GM23338 (cell line): ENCODE data around the gene SPAG16. TPM values are rescaled to one million over a fixed set of nuclear protein-coding genes. Genes with fewer than 3 reads are reported as not detected.

Experiments
- ATAC-seq: fragments of 200-7000 bp; cut with Tn5 transposase; 3 replicates; pipeline ENCODE4 v1.9.1; 2020
- DNase-seq: peaks from one replicate; pipeline ENCODE4 v3.0.0-alpha.2; 2015; ENCODE audit warnings: low spot score
- H2AFZ ChIP-seq: fragments of 200-600 bp; sonication (generic); 2 replicates; pipeline ENCODE4 v1.8.0; 2016; ENCODE audit warnings: antibody characterized with exemption, mild to moderate bottlenecking, moderate library complexity
- H3F3A ChIP-seq: fragments of 200-600 bp; sonication (generic); replicated peaks from 2 replicates; pipeline ENCODE4 v1.8.0; 2017; ENCODE audit warnings: antibody characterized with exemption, mixed run types, low read depth
- H3K27ac ChIP-seq: fragments of 200-600 bp; sonication (generic); 2 replicates; pipeline ENCODE4 v1.6.1; 2016; ENCODE audit warnings: low read depth
- H3K27me3 ChIP-seq: fragments of 200-600 bp; sonication (generic); 2 replicates; pipeline ENCODE4 v1.8.0; 2016; ENCODE audit warnings: mild to moderate bottlenecking, mixed run types, moderate library complexity; ENCODE audit not compliant: insufficient read depth
- H3K36me3 ChIP-seq: fragments of 200-600 bp; sonication (generic); 2 replicates; pipeline ENCODE4 v1.8.0; 2016; ENCODE audit warnings: mild to moderate bottlenecking; ENCODE audit not compliant: insufficient read depth
- H3K4me1 ChIP-seq: fragments of 200-600 bp; sonication (generic); 2 replicates; pipeline ENCODE4 v1.8.0; 2016; ENCODE audit warnings: mild to moderate bottlenecking, moderate library complexity; ENCODE audit not compliant: insufficient read depth
- H3K4me2 ChIP-seq: fragments of 200-600 bp; sonication (generic); 2 replicates; pipeline ENCODE4 v1.7.1; 2017; ENCODE audit warnings: mixed run types
- H3K4me3 ChIP-seq: fragments of 200-600 bp; sonication (generic); 2 replicates; pipeline ENCODE4 v1.6.1; 2016; ENCODE audit warnings: mixed run types
- H3K79me2 ChIP-seq: fragments of 200-600 bp; sonication (generic); replicated peaks from 2 replicates; pipeline ENCODE4 v1.8.0; 2017; ENCODE audit warnings: mild to moderate bottlenecking; ENCODE audit not compliant: insufficient read depth
- H3K9me2 ChIP-seq: fragments of 200-600 bp; sonication (generic); 2 replicates; pipeline ENCODE4 v1.8.0; 2017; ENCODE audit not compliant: insufficient read depth
- H4K20me1 ChIP-seq: fragments of 200-600 bp; sonication (generic); replicated peaks from 2 replicates; pipeline ENCODE4 v1.8.0; 2017; ENCODE audit warnings: mild to moderate bottlenecking; ENCODE audit not compliant: insufficient read depth
- H3K27ac Mint-ChIP-seq: 2 replicates; pipeline ENCODE4 v1.8.0; 2020; ENCODE audit warnings: inconsistent platforms, mild to moderate bottlenecking, moderate library complexity, mixed read lengths
- H3K27me3 Mint-ChIP-seq: 3 replicates; pipeline ENCODE4 v1.8.0; 2022; ENCODE audit warnings: low read depth, mild to moderate bottlenecking, moderate library complexity, mixed read lengths, inconsistent platforms; ENCODE audit not compliant: insufficient read depth, poor library complexity
- H3K36me3 Mint-ChIP-seq: 3 replicates; pipeline ENCODE4 v1.8.0; 2021; ENCODE audit warnings: low read depth, mild to moderate bottlenecking, inconsistent platforms, moderate library complexity, mixed read lengths
- H3K4me1 Mint-ChIP-seq: 3 replicates; pipeline ENCODE4 v1.8.0; 2020; ENCODE audit warnings: mild to moderate bottlenecking, inconsistent platforms, mixed read lengths
- H3K4me3 Mint-ChIP-seq: 3 replicates; pipeline ENCODE4 v1.8.0; 2021; ENCODE audit warnings: moderate library complexity, mild to moderate bottlenecking, inconsistent platforms, mixed read lengths
- H3K9me3 Mint-ChIP-seq: 3 replicates; pipeline ENCODE4 v1.8.0; 2020; ENCODE audit warnings: moderate library complexity, mild to moderate bottlenecking, inconsistent platforms, mixed read lengths
- CREB1 ChIP-seq: fragments of 250-450 bp; sonication (Bioruptor Pico); IDR thresholded peaks from 2 replicates; pipeline ENCODE4 v1.5.0; 2020; ENCODE audit warnings: low read depth, mild to moderate bottlenecking, moderate library complexity
- EZH2phosphoT487 ChIP-seq: fragments of 200-600 bp; sonication (generic); IDR thresholded peaks from one replicate; pipeline ENCODE4 v1.8.1; 2018; ENCODE audit warnings: antibody characterized with exemption; ENCODE audit not compliant: unreplicated experiment
- JUNB ChIP-seq: IDR thresholded peaks from one replicate; pipeline ENCODE4 v1.6.1; 2016; ENCODE audit warnings: antibody characterized with exemption; ENCODE audit not compliant: unreplicated experiment
- NANOG ChIP-seq: IDR thresholded peaks from 2 replicates; pipeline ENCODE4 v1.6.1; 2016; ENCODE audit warnings: antibody characterized with exemption, borderline replicate concordance
- POLR2AphosphoS5 ChIP-seq: IDR thresholded peaks from 2 replicates; pipeline ENCODE4 v1.6.1; 2016; ENCODE audit warnings: antibody characterized with exemption, low read depth
- ZNF114 ChIP-seq: fragments of 250-450 bp; sonication (Bioruptor Pico); IDR thresholded peaks from 2 replicates; pipeline ENCODE4 v1.5.0; 2020; ENCODE audit warnings: mild to moderate bottlenecking, moderate library complexity
- ZNF331 ChIP-seq: fragments of 250-450 bp; sonication (Bioruptor Pico); IDR thresholded peaks from 2 replicates; pipeline ENCODE4 v1.5.0; 2020; ENCODE audit warnings: low read depth, mild to moderate bottlenecking, moderate library complexity
- polyA plus RNA-seq: library from polyadenylated mRNA; unstranded; fragments of >200 nt; fragmentation: Nextera tagmentation; extraction: Ambion mirVana; gene quantifications from 2 replicates; pipeline ENCODE4 v1.2.1, GENCODE V29; 2016
- total RNA-seq: library from RNA; depleted of rRNA; stranded (reverse); fragments of >200 nt; shearing (Covaris generic); gene quantifications from 2 replicates; pipeline ENCODE4 v1.2.3, GENCODE V29; 2014
- TF ChIP-seq, protein P1 (sequence below): fragments of 250-450 bp; sonication (Bioruptor Pico); IDR thresholded peaks from 2 replicates; pipeline ENCODE4 v1.5.0; 2020; ENCODE audit warnings: mild to moderate bottlenecking, moderate library complexity
- TF ChIP-seq, protein P2 (sequence below): IDR thresholded peaks from 2 replicates; pipeline ENCODE4 v1.6.1; 2016; ENCODE audit warnings: antibody characterized with exemption
- TF ChIP-seq, protein P3 (sequence below), 2 experiments: fragments of 200-600 bp in 1 of 2; sonication (generic) in 1 of 2; conservative IDR thresholded peaks; 2 replicates each; pipeline versions ENCODE4 v1.5.1 to v1.6.1; 2016 to 2017; ENCODE audit warnings: antibody characterized with exemption in 2 of 2, low read depth in 2 of 2, mild to moderate bottlenecking in 2 of 2, moderate library complexity in 1 of 2
- TF ChIP-seq, protein P4 (sequence below): IDR thresholded peaks from one replicate; pipeline ENCODE4 v1.6.1; 2018; ENCODE audit warnings: antibody characterized with exemption; ENCODE audit not compliant: unreplicated experiment

The SPAG16 gene
- total and polyA plus RNA-seq, 2 experiments from 2014 or later, result 19.7 to 47.8 TPM

DNA sequence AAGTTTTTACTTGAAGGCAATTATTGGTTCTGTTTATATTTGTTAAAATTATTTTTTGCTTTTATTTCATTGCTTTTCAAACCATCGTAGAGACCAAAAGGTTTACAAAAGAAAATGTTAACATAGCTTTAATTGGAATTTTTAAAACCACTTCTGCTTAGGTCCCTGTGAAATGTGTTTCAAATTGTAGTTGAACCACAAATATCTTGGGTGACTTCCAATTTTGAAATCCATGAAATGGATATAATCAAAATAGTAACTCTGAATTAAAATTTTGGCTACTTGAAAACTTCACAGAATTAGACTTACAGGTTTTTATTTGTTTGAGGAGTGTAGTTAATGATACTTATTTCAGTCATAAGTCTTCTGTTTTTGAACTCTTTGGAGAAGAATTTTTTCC is 3.1 kb upstream of the SPAG16 start:
- Histone ChIP-seq H4K20me1 (no peaks in the 10 kb centered on the region), H3K4me1 (0 out of 2 replicates have a peak, but pooled peaks cover 6% of the 10 kb centered on the region), H3K4me2 (no peak overlapping the region), H3K27me3 (no peaks in the 10 kb centered on the region), H3K36me3 (no peaks in the 10 kb centered on the region), H3F3A (no peaks in the 10 kb centered on the region), H3K4me3 (no peak overlapping the region), H3K79me2 (peaks cover 4% of the 10 kb centered on the region; the same call in 1 of the 2 replicates), H2AFZ (no peak overlapping the region), H3K27ac (no peak overlapping the region), H3K9me2 (peaks cover 7% of the 10 kb centered on the region; the same call in 1 of the 2 replicates)
- TF ChIP-seq, protein P1, sequence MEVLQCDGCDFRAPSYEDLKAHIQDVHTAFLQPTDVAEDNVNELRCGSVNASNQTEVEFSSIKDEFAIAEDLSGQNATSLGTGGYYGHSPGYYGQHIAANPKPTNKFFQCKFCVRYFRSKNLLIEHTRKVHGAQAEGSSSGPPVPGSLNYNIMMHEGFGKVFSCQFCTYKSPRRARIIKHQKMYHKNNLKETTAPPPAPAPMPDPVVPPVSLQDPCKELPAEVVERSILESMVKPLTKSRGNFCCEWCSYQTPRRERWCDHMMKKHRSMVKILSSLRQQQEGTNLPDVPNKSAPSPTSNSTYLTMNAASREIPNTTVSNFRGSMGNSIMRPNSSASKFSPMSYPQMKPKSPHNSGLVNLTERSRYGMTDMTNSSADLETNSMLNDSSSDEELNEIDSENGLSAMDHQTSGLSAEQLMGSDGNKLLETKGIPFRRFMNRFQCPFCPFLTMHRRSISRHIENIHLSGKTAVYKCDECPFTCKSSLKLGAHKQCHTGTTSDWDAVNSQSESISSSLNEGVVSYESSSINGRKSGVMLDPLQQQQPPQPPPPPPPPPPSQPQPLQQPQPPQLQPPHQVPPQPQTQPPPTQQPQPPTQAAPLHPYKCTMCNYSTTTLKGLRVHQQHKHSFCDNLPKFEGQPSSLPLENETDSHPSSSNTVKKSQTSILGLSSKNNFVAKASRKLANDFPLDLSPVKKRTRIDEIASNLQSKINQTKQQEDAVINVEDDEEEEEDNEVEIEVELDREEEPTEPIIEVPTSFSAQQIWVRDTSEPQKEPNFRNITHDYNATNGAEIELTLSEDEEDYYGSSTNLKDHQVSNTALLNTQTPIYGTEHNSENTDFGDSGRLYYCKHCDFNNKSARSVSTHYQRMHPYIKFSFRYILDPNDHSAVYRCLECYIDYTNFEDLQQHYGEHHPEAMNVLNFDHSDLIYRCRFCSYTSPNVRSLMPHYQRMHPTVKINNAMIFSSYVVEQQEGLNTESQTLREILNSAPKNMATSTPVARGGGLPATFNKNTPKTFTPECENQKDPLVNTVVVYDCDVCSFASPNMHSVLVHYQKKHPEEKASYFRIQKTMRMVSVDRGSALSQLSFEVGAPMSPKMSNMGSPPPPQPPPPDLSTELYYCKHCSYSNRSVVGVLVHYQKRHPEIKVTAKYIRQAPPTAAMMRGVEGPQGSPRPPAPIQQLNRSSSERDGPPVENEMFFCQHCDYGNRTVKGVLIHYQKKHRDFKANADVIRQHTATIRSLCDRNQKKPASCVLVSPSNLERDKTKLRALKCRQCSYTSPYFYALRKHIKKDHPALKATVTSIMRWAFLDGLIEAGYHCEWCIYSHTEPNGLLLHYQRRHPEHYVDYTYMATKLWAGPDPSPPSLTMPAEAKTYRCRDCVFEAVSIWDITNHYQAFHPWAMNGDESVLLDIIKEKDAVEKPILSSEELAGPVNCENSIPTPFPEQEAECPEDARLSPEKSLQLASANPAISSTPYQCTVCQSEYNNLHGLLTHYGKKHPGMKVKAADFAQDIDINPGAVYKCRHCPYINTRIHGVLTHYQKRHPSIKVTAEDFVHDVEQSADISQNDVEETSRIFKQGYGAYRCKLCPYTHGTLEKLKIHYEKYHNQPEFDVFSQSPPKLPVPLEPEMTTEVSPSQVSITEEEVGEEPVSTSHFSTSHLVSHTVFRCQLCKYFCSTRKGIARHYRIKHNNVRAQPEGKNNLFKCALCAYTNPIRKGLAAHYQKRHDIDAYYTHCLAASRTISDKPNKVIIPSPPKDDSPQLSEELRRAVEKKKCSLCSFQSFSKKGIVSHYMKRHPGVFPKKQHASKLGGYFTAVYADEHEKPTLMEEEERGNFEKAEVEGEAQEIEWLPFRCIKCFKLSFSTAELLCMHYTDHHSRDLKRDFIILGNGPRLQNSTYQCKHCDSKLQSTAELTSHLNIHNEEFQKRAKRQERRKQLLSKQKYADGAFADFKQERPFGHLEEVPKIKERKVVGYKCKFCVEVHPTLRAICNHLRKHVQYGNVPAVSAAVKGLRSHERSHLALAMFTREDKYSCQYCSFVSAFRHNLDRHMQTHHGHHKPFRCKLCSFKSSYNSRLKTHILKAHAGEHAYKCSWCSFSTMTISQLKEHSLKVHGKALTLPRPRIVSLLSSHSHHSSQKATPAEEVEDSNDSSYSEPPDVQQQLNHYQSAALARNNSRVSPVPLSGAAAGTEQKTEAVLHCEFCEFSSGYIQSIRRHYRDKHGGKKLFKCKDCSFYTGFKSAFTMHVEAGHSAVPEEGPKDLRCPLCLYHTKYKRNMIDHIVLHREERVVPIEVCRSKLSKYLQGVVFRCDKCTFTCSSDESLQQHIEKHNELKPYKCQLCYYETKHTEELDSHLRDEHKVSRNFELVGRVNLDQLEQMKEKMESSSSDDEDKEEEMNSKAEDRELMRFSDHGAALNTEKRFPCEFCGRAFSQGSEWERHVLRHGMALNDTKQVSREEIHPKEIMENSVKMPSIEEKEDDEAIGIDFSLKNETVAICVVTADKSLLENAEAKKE (CRISPR knock-in tag), result no peak
- TF ChIP-seq JUNB (no peak), EZH2phosphoT487 (no peak), ZNF331 (CRISPR knock-in tag) (no peak), NANOG (no peak), ZNF114 (CRISPR knock-in tag) (no peak), POLR2AphosphoS5 (no peak), CREB1 (CRISPR knock-in tag) (no peak)
- TF ChIP-seq, protein P2, sequence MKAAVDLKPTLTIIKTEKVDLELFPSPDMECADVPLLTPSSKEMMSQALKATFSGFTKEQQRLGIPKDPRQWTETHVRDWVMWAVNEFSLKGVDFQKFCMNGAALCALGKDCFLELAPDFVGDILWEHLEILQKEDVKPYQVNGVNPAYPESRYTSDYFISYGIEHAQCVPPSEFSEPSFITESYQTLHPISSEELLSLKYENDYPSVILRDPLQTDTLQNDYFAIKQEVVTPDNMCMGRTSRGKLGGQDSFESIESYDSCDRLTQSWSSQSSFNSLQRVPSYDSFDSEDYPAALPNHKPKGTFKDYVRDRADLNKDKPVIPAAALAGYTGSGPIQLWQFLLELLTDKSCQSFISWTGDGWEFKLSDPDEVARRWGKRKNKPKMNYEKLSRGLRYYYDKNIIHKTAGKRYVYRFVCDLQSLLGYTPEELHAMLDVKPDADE, result no peak
- TF ChIP-seq, protein P3, sequence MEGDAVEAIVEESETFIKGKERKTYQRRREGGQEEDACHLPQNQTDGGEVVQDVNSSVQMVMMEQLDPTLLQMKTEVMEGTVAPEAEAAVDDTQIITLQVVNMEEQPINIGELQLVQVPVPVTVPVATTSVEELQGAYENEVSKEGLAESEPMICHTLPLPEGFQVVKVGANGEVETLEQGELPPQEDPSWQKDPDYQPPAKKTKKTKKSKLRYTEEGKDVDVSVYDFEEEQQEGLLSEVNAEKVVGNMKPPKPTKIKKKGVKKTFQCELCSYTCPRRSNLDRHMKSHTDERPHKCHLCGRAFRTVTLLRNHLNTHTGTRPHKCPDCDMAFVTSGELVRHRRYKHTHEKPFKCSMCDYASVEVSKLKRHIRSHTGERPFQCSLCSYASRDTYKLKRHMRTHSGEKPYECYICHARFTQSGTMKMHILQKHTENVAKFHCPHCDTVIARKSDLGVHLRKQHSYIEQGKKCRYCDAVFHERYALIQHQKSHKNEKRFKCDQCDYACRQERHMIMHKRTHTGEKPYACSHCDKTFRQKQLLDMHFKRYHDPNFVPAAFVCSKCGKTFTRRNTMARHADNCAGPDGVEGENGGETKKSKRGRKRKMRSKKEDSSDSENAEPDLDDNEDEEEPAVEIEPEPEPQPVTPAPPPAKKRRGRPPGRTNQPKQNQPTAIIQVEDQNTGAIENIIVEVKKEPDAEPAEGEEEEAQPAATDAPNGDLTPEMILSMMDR (conservative IDR thresholded peaks at IDR 0.05; ENCODE audit: low read depth in 2 of 2), result no peak
- TF ChIP-seq, protein P4, sequence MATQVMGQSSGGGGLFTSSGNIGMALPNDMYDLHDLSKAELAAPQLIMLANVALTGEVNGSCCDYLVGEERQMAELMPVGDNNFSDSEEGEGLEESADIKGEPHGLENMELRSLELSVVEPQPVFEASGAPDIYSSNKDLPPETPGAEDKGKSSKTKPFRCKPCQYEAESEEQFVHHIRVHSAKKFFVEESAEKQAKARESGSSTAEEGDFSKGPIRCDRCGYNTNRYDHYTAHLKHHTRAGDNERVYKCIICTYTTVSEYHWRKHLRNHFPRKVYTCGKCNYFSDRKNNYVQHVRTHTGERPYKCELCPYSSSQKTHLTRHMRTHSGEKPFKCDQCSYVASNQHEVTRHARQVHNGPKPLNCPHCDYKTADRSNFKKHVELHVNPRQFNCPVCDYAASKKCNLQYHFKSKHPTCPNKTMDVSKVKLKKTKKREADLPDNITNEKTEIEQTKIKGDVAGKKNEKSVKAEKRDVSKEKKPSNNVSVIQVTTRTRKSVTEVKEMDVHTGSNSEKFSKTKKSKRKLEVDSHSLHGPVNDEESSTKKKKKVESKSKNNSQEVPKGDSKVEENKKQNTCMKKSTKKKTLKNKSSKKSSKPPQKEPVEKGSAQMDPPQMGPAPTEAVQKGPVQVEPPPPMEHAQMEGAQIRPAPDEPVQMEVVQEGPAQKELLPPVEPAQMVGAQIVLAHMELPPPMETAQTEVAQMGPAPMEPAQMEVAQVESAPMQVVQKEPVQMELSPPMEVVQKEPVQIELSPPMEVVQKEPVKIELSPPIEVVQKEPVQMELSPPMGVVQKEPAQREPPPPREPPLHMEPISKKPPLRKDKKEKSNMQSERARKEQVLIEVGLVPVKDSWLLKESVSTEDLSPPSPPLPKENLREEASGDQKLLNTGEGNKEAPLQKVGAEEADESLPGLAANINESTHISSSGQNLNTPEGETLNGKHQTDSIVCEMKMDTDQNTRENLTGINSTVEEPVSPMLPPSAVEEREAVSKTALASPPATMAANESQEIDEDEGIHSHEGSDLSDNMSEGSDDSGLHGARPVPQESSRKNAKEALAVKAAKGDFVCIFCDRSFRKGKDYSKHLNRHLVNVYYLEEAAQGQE, result no peak
- H3K4me3 Mint-ChIP-seq, result no peak overlapping the region
- peaks cover 11% of the 10 kb centered on the region for H3K36me3 Mint-ChIP-seq
- H3K4me1 Mint-ChIP-seq, result peaks cover 13% of the 10 kb centered on the region; the same call in 2 of the 3 replicates
- no peak overlapping the region for H3K27ac Mint-ChIP-seq
- peaks cover 2% of the 10 kb centered on the region for H3K27me3 Mint-ChIP-seq
- ATAC-seq, result no peak
- no peak for DNase-seq
- H3K9me3 Mint-ChIP-seq, result peaks cover 17% of the 10 kb centered on the region
